Activated T-helper 17 cell treated with anti-CD3 and anti-CD28 coated beads, Interleukin-2, amount 50 U/mL, for 72 hours (primary cell): ENCODE measurements around the gene MTPN. TPM values are rescaled to one million over a fixed set of nuclear protein-coding genes. Genes with fewer than 3 reads are reported as not detected.

Source experiments
- ATAC-seq: fragments of 150-1000 bp; cut with Tn5 transposase; replicated peaks from 2 replicates; pipeline ENCODE4 v1.10.0; 2021; ENCODE audit warnings: mild to moderate bottlenecking, moderate library complexity
- H3K27ac Mint-ChIP-seq: one replicate; pipeline ENCODE4 v1.8.0; 2022; ENCODE audit warnings: mixed read lengths
- H3K27me3 Mint-ChIP-seq: one replicate; pipeline ENCODE4 v1.8.0; 2022; ENCODE audit warnings: mixed read lengths
- H3K36me3 Mint-ChIP-seq: one replicate; pipeline ENCODE4 v1.8.0; 2022; ENCODE audit warnings: low read depth, mild to moderate bottlenecking, mixed read lengths
- H3K4me1 Mint-ChIP-seq: one replicate; pipeline ENCODE4 v1.8.0; 2022; ENCODE audit warnings: mixed read lengths
- H3K4me3 Mint-ChIP-seq: one replicate; pipeline ENCODE4 v1.8.0; 2022; ENCODE audit warnings: mild to moderate bottlenecking, mixed read lengths
- H3K9me3 Mint-ChIP-seq: one replicate; pipeline ENCODE4 v1.8.0; 2022; ENCODE audit warnings: mixed read lengths
- total RNA-seq, 2 donors: library from RNA; stranded (reverse); gene quantifications; one replicate each; pipeline ENCODE4 v1.2.3, GENCODE V29; 2022

MTPN gene
- total RNA-seq, 2 donors from 2014 or later = 99.7 to 149 TPM

- H3K27ac Mint-ChIP-seq = no peak overlapping the region
- ATAC-seq = no peak
Observed at GRCh38 chr7:135913404-135913803, 63.8 kb downstream of the MTPN start.

GRCh38 chr7:135911099-135911498, 66.1 kb downstream of the MTPN start:
- Mint-ChIP-seq H3K9me3 (no peaks in the 10 kb centered on the region), H3K4me3 (no peak overlapping the region), H3K4me1 (no peaks in the 10 kb centered on the region), H3K27me3 (no peaks in the 10 kb centered on the region), H3K27ac (no peak overlapping the region), H3K36me3 (no peaks in the 10 kb centered on the region)
- no peak for ATAC-seq

More at GRCh38 chr7:135913404-135913803, 63.8 kb downstream of the MTPN start:
- no peaks in the 10 kb centered on the region for H3K4me1 Mint-ChIP-seq
- H3K27me3 Mint-ChIP-seq = no peaks in the 10 kb centered on the region
- no peaks in the 10 kb centered on the region for H3K36me3 Mint-ChIP-seq
- H3K9me3 Mint-ChIP-seq = no peaks in the 10 kb centered on the region
- no peak overlapping the region for H3K4me3 Mint-ChIP-seq

GRCh38 chr7:135910393-135911036, 66.6 kb downstream of the MTPN start:
- peak; percentile 35 for ATAC-seq
- Mint-ChIP-seq H3K4me1 (no peaks in the 10 kb centered on the region), H3K27me3 (no peaks in the 10 kb centered on the region), H3K27ac (no peak overlapping the region), H3K4me3 (no peak overlapping the region), H3K36me3 (no peaks in the 10 kb centered on the region), H3K9me3 (no peaks in the 10 kb centered on the region)

- ATAC-seq = no peak
- peaks cover 6% of the 10 kb centered on the region for H3K9me3 Mint-ChIP-seq
- peaks cover 9% of the 10 kb centered on the region for H3K4me1 Mint-ChIP-seq
- no peak overlapping the region for H3K27ac Mint-ChIP-seq
- no peaks in the 10 kb centered on the region for H3K27me3 Mint-ChIP-seq
- H3K4me3 Mint-ChIP-seq = no peak overlapping the region
- H3K36me3 Mint-ChIP-seq = no peaks in the 10 kb centered on the region
Observed at GRCh38 chr7:135905858-135906257, 71.3 kb downstream of the MTPN start.

GRCh38 chr7:135905355-135905754, 71.8 kb downstream of the MTPN start:
- H3K4me3 Mint-ChIP-seq = no peak overlapping the region
- H3K36me3 Mint-ChIP-seq = no peaks in the 10 kb centered on the region
- no peak overlapping the region for H3K27ac Mint-ChIP-seq
- H3K4me1 Mint-ChIP-seq = peaks cover 9% of the 10 kb centered on the region
- H3K9me3 Mint-ChIP-seq = peaks cover 6% of the 10 kb centered on the region
- H3K27me3 Mint-ChIP-seq = no peaks in the 10 kb centered on the region
- ATAC-seq = no peak

- Mint-ChIP-seq H3K36me3 (no peaks in the 10 kb centered on the region), H3K4me1 (peaks cover 9% of the 10 kb centered on the region), H3K4me3 (no peak overlapping the region), H3K9me3 (peaks cover 6% of the 10 kb centered on the region), H3K27me3 (no peaks in the 10 kb centered on the region), H3K27ac (peak overlapping the region; percentile 13)
- ATAC-seq = no peak
Observed at GRCh38 chr7:135904282-135904681, 72.9 kb downstream of the MTPN start.

GRCh38 chr7:135901585-135902540, 75.3 kb downstream of the MTPN start:
- peaks cover 6% of the 10 kb centered on the region for H3K9me3 Mint-ChIP-seq
- H3K27ac Mint-ChIP-seq = no peak overlapping the region
- H3K4me1 Mint-ChIP-seq = peaks cover 9% of the 10 kb centered on the region
- no peak for ATAC-seq
- no peak overlapping the region for H3K4me3 Mint-ChIP-seq
- no peaks in the 10 kb centered on the region for H3K36me3 Mint-ChIP-seq
- H3K27me3 Mint-ChIP-seq = no peaks in the 10 kb centered on the region

GRCh38 chr7:135900065-135900546, 77.1 kb downstream of the MTPN start:
- ATAC-seq = no peak
- H3K27ac Mint-ChIP-seq = no peak overlapping the region
- no peaks in the 10 kb centered on the region for H3K36me3 Mint-ChIP-seq
- peaks cover 6% of the 10 kb centered on the region for H3K9me3 Mint-ChIP-seq
- H3K27me3 Mint-ChIP-seq = no peaks in the 10 kb centered on the region
- H3K4me1 Mint-ChIP-seq = peaks cover 9% of the 10 kb centered on the region
- H3K4me3 Mint-ChIP-seq = no peak overlapping the region

GRCh38 chr7:135899458-135900064, 77.6 kb downstream of the MTPN start:
- no peak for ATAC-seq
- Mint-ChIP-seq H3K27me3 (no peaks in the 10 kb centered on the region), H3K4me1 (peaks cover 6% of the 10 kb centered on the region), H3K4me3 (no peak overlapping the region), H3K27ac (no peak overlapping the region), H3K36me3 (no peaks in the 10 kb centered on the region), H3K9me3 (peaks cover 4% of the 10 kb centered on the region)

GRCh38 chr7:135898226-135898625, 78.9 kb downstream of the MTPN start:
- Mint-ChIP-seq H3K27me3 (no peaks in the 10 kb centered on the region), H3K4me3 (no peak overlapping the region), H3K9me3 (no peaks in the 10 kb centered on the region), H3K4me1 (no peaks in the 10 kb centered on the region), H3K27ac (no peak overlapping the region), H3K36me3 (no peaks in the 10 kb centered on the region)
- ATAC-seq = no peak

GRCh38 chr7:135894816-135895215, 82.3 kb downstream of the MTPN start:
- Mint-ChIP-seq H3K4me3 (no peak overlapping the region), H3K27me3 (no peaks in the 10 kb centered on the region), H3K9me3 (no peaks in the 10 kb centered on the region), H3K36me3 (no peaks in the 10 kb centered on the region), H3K4me1 (no peaks in the 10 kb centered on the region), H3K27ac (no peak overlapping the region)
- ATAC-seq = no peak

GRCh38 chr7:135889823-135890222, 87.3 kb downstream of the MTPN start:
- no peak for ATAC-seq
- no peaks in the 10 kb centered on the region for H3K9me3 Mint-ChIP-seq

GRCh38 chr7:135888740-135889139, 88.4 kb downstream of the MTPN start:
- Mint-ChIP-seq H3K27ac (no peak overlapping the region), H3K36me3 (no peaks in the 10 kb centered on the region), H3K4me1 (peaks cover 10% of the 10 kb centered on the region), H3K27me3 (no peaks in the 10 kb centered on the region), H3K9me3 (no peaks in the 10 kb centered on the region), H3K4me3 (no peak overlapping the region)
- ATAC-seq = no peak

More at GRCh38 chr7:135889823-135890222, 87.3 kb downstream of the MTPN start:
- Mint-ChIP-seq H3K4me3 (no peak overlapping the region), H3K4me1 (peaks cover 10% of the 10 kb centered on the region), H3K27me3 (no peaks in the 10 kb centered on the region), H3K27ac (no peak overlapping the region), H3K36me3 (no peaks in the 10 kb centered on the region)

- ATAC-seq = peak; percentile 88
- H3K9me3 Mint-ChIP-seq = no peaks in the 10 kb centered on the region
- H3K4me3 Mint-ChIP-seq = peak overlapping the region; percentile 28
- peak overlapping the region; percentile 58 for H3K27ac Mint-ChIP-seq
- peaks cover 10% of the 10 kb centered on the region for H3K4me1 Mint-ChIP-seq
- no peaks in the 10 kb centered on the region for H3K27me3 Mint-ChIP-seq
- no peaks in the 10 kb centered on the region for H3K36me3 Mint-ChIP-seq
Observed at GRCh38 chr7:135886345-135887132, 90.6 kb downstream of the MTPN start.
